ENCODE results near the gene RBM47.
"Not testable (repeated sequence)": the region's sequence is repeated elsewhere in the genome, so short reads cannot be mapped to it uniquely, and the experiment has no call there.

Gene RBM47

DNA sequence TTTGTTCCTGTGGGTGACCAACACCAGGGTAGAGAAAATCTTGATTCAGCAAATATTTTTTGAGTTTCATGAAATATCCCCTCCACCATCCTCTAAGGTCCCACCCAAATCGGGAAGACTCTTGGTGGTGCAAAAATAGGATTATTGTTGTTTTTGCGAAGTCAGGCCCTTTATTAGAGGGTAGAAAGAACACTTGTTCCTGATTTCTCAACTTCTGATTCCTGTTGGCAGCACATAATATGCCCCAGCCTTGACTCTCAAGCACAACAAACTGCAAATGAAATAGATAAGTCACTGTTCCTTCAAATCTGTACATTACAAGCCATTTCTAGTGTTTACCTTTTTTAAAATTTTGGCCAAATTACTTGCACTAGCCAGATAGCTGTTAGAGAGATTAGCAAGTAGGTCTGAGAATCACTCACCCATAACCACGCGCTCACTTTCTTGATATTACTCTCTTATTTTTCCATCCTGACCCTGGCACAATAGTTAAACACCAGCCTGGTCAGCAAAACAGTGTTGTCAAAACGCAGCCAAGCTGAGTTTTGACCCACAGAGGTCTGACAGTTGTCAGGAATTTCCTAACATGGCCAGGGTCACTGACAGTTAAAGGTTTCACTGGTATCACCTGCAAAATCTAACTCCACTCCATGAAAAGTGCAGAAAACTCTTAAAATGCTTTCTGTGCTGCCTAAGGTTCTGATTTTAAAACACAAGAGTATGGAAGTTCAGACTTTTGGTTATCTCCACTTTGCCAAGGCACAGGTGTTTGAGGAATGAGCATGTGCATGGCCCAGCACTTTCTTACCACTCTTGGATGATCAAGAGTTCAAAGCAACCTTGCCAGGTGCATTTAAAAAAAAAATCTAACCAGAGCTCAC, 69.8 kb downstream of the RBM47 start:
- DNase-seq (ENCODE audit: low read depth) = no peak
- TF ChIP-seq, protein P1, sequence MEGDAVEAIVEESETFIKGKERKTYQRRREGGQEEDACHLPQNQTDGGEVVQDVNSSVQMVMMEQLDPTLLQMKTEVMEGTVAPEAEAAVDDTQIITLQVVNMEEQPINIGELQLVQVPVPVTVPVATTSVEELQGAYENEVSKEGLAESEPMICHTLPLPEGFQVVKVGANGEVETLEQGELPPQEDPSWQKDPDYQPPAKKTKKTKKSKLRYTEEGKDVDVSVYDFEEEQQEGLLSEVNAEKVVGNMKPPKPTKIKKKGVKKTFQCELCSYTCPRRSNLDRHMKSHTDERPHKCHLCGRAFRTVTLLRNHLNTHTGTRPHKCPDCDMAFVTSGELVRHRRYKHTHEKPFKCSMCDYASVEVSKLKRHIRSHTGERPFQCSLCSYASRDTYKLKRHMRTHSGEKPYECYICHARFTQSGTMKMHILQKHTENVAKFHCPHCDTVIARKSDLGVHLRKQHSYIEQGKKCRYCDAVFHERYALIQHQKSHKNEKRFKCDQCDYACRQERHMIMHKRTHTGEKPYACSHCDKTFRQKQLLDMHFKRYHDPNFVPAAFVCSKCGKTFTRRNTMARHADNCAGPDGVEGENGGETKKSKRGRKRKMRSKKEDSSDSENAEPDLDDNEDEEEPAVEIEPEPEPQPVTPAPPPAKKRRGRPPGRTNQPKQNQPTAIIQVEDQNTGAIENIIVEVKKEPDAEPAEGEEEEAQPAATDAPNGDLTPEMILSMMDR (IDR thresholded peaks at IDR 0.05; ENCODE audit: low read depth, low read length, missing control alignments) = no peak
- in situ Hi-C loops (cut with HindIII; ENCODE audit: low sequenced_read_pairs) = no loop called here
- H3K4me3 ChIP-seq (ENCODE audit: low read depth, low read length) = no peak overlapping the region

DNA sequence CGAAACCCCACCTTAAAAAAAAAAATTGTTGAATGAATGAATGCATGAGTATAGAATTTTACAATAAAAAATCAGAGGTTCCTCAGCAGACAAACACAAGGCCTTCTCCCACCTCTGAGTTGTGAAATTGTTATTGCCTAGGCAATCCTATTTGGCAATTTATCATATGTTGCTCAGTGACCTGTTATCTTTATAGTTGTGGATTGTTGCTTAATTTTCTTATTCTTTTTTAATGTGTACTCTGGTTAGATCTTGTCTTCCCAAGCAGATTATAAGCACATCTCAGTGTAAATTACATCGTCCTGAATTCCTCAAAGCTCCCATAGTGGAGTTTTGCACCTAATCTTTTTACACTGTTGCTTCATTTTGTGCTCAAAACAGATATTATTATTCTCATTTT, 71.9 kb downstream of the RBM47 start:
- DNase-seq (ENCODE audit: low read depth) = no peak
- H3K4me3 ChIP-seq (ENCODE audit: low read depth, low read length) = no peak overlapping the region
- TF ChIP-seq, protein P1 (IDR thresholded peaks at IDR 0.05; ENCODE audit: low read depth, low read length, missing control alignments) = no peak
- in situ Hi-C loops (cut with HindIII; ENCODE audit: low sequenced_read_pairs) = no loop called here

DNA sequence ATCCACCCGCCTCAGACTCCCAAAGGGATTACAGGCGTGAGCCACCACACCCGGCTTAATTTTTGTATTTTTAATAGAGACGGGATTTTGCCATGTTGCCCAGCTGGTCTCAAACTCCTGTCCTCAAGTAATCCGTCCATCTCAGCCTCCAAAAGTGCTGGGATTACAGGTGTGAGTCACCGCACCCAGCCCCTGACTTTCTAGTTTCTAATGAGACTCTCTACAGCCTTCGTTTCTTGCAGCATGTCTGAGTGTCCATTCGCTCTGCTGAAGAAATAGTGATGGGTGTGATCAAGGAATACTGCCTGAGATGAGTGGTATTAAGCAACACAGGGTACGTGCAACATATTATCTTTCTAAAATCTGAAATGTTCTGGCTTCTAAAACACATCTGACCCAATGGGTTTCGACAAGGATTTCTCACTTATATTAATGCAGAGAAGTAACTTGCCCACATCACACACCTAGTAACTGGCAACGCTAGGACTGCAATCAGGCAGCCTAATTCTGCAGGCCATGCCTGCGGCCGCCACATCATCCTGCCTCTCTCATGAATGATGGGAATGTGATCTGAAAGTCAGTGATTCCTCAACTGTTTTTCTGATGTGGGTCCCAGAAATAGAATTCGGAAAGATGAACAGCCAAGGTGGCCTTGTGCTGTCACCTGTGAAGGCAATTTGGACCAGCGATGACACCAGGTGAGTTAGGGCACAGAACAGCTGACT, 74.3 kb downstream of the RBM47 start:
- H3K4me3 ChIP-seq (ENCODE audit: low read depth, low read length) = no peak overlapping the region
- TF ChIP-seq, protein P1 (IDR thresholded peaks at IDR 0.05; ENCODE audit: low read depth, low read length, missing control alignments) = no peak
- no peak for DNase-seq (ENCODE audit: low read depth)
- in situ Hi-C loops (cut with HindIII; ENCODE audit: low sequenced_read_pairs) = no loop called here

DNA sequence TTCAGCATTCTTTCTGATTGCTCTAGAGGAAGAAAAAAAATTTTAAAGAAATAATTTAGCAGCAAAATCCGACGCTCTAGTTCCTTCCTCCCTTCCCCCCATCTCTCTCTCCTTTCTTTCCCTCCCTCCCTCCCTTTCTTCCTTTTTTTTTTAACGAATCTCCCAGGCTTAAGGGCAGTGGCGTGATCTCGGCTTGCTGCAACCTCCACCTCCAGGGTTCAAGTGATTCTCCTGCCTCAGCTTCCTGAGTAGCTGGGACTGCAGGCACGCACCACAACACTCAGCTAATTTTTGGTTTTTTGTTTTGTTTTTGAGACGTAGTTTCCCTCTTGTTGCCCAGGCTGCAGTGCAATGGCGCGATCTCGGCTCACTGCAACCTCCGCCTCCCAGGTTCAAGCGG, 75.0 kb downstream of the RBM47 start:
- DNase-seq (ENCODE audit: low read depth); H3K4me3 ChIP-seq (ENCODE audit: low read depth, low read length); in situ Hi-C loops (cut with HindIII; ENCODE audit: low sequenced_read_pairs): not testable (repeated sequence)

DNA sequence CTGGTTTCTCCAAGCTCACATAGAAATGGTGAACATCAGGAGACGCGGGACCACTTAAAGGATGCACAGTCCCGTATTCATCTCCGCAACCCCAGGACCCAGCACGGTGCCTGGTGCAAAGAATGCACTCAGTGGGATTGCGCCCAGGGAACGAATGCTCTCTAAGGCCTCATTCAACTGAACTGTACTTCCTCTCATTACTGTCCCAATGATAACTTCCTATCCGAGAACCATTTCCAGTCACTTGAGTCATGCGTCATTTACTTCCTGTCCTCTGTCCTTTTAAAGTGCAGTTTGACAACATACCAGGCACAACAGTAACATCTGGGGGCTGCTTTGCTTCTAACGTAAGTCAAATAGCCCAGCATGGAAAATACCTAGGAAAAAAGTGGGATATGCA, 75.7 kb downstream of the RBM47 start:
- DNase-seq (ENCODE audit: low read depth) = no peak
- TF ChIP-seq, protein P1 (IDR thresholded peaks at IDR 0.05; ENCODE audit: low read depth, low read length, missing control alignments) = no peak
- in situ Hi-C loops (cut with HindIII; ENCODE audit: low sequenced_read_pairs) = no loop called here

DNA sequence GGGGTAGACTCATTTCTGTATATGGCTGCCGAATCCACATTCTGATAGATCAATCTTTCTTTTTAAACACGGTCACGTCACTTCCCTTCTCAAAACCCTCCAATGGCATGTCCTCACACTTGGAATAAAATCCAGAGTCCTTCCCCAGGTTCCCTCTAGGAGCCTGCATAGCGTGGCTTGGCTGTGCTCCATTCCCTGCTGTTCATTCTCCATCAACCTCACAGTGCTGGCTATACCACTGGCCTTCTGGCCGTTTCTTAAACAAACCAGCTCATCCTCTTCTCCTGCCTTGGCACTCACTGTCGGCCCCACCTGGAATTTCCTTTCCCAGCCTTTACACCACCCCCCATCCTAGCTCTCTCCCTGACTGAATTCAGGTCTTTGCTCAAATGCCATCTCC, 77.1 kb downstream of the RBM47 start:
- H3K4me3 ChIP-seq (ENCODE audit: low read depth, low read length) = no peak overlapping the region
- peak; percentile 87 for DNase-seq (ENCODE audit: low read depth)
- TF ChIP-seq, protein P1 (IDR thresholded peaks at IDR 0.05; ENCODE audit: low read depth, low read length, missing control alignments) = peak; percentile 6
- in situ Hi-C loops (cut with HindIII; ENCODE audit: low sequenced_read_pairs) = no loop called here

More for the DNA sequence above, 75.7 kb downstream of the RBM47 start:
- no peak overlapping the region for H3K4me3 ChIP-seq (ENCODE audit: low read depth, low read length)

DNA sequence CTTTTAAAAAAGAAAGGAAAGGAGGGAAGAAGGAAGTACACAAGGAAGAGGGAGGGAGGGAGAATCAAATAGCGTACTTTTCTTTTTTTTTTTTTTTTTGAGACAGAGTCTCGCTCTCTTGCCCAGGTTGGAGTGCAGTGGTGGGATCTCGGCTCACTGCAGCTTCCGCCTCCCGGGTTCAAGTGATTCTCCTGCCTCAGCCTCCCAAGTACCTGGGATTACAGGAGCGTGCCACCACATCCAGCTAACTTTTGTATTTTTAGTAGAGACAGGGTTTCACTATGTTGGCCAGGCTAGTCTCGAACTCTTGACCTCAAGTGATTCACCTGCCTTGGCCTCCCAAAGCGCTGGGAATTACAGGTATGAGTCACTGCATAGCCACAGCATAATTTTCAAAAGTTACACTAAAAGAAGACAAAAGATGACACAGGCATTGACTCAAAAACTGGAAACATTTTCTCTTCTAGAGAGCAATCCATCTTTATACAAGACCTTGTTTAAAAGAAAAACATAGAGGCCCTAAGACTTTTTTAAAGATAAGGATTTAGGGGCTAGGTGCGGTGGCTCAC, 78.0 kb downstream of the RBM47 start:
- DNase-seq (ENCODE audit: low read depth); in situ Hi-C loops (cut with HindIII; ENCODE audit: low sequenced_read_pairs); H3K4me3 ChIP-seq (ENCODE audit: low read depth, low read length): not testable (repeated sequence)

Data from astrocyte of the cerebellum (primary cell).